Stimulated activated naive B cell treated with anti-CD40 and anti-IgM and Interleukin-4, amounts not matched to agents 10 μg/mL and 1 μg/mL and 100 μg/mL, for 72 hours (primary cell): ENCODE measurements around the gene RBM39.

ENCODE experiments used
- ATAC-seq, 2 donors: fragments of 150-1000 bp; cut with Tn5 transposase; replicated peaks; 2 replicates each; pipeline ENCODE4 v1.10.0; 2021; ENCODE audit warnings: moderate library complexity in 1 of 2
- DNase-seq: peaks from one replicate; pipeline ENCODE4 v3.0.0; 2021
- H3K27ac Mint-ChIP-seq: one replicate; pipeline ENCODE4 v1.8.0; 2022; ENCODE audit warnings: mild to moderate bottlenecking, mixed read lengths
- H3K27me3 Mint-ChIP-seq, 2 donors: one replicate each; pipeline ENCODE4 v1.8.0; 2022; ENCODE audit warnings: mixed read lengths in 2 of 2
- H3K36me3 Mint-ChIP-seq, 2 donors: one replicate each; pipeline ENCODE4 v1.8.0; 2022; ENCODE audit warnings: mixed read lengths in 2 of 2, mild to moderate bottlenecking in 1 of 2
- H3K4me1 Mint-ChIP-seq, 2 donors: one replicate each; pipeline ENCODE4 v1.8.0; 2022; ENCODE audit warnings: mixed read lengths in 2 of 2, mild to moderate bottlenecking in 1 of 2
- H3K4me3 Mint-ChIP-seq, 2 donors: one replicate each; pipeline ENCODE4 v1.8.0; 2022; ENCODE audit warnings: mild to moderate bottlenecking in 2 of 2, mixed read lengths in 2 of 2, moderate library complexity in 1 of 2
- H3K9me3 Mint-ChIP-seq, 2 donors: one replicate each; pipeline ENCODE4 v1.8.0; 2022; ENCODE audit warnings: mixed read lengths in 2 of 2, mild to moderate bottlenecking in 1 of 2

The RBM39 gene

GRCh38 chr20:35654415-35654814 is 87.6 kb downstream of the RBM39 start:
- H3K4me1 Mint-ChIP-seq: peaks cover 8 to 20% of the 10 kb centered on the region in 2 donors
- no peak for ATAC-seq

GRCh38 chr20:35653893-35654292 is 88.2 kb downstream of the RBM39 start:
- DNase-seq: no peak
- Mint-ChIP-seq H3K4me1 (peaks cover 8 to 25% of the 10 kb centered on the region in 2 donors), H3K27me3 (no peaks in the 10 kb centered on the region), H3K4me3 (no peak overlapping the region), H3K36me3 (peaks cover 4 to 12% of the 10 kb centered on the region in 2 donors), H3K27ac (no peak overlapping the region), H3K9me3 (no peaks in the 10 kb centered on the region)
- no peak for ATAC-seq

More at GRCh38 chr20:35654415-35654814, 87.6 kb downstream of the RBM39 start:
- H3K27me3 Mint-ChIP-seq: no peaks in the 10 kb centered on the region
- H3K36me3 Mint-ChIP-seq: peaks cover 4 to 12% of the 10 kb centered on the region in 2 donors
- H3K27ac Mint-ChIP-seq: no peak overlapping the region
- DNase-seq: no peak
- H3K4me3 Mint-ChIP-seq: no peak overlapping the region
- H3K9me3 Mint-ChIP-seq: no peaks in the 10 kb centered on the region
